CD4-positive, alpha-beta T cell treated with Interleukin-17A for 4 hours (primary cell): ENCODE data around the gene HEXA.
"Not testable (repeated sequence)": the region's sequence is repeated elsewhere in the genome, so short reads cannot be mapped to it uniquely, and the experiment has no call there.

ENCODE experiments used
- DNase-seq: peaks from one replicate; pipeline ENCODE4 v3.0.0-alpha.2; 2020; ENCODE audit warnings: mixed read lengths

HEXA gene

GRCh38 chr15:72375846-72376581 is at the start of gene HEXA:
Gene HEXA (minus strand): TSS chr15:72376014. CDS start chr15:72375972, 42 bp downstream.
- DNase-seq: peak; percentile 90

DNA sequence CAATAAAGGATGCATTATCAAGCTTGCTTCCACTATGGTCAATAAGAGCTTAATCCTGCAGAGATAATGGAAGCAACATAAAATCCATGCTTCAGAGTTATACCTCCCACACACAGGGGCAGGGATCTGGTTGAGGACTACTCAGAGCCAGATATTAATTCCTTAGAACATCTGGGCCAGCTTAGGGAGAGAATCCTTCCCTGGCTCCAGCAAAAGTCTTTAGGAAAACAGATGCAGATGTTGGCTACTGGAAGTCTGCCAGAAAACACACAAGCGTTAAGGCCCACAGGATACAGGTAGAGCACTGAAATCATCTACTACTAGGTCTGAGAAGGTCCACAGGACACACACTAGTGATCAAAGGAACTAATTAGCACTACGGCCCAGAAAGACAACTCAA is 47.4 kb upstream of the HEXA start:
- no peak for DNase-seq

DNA sequence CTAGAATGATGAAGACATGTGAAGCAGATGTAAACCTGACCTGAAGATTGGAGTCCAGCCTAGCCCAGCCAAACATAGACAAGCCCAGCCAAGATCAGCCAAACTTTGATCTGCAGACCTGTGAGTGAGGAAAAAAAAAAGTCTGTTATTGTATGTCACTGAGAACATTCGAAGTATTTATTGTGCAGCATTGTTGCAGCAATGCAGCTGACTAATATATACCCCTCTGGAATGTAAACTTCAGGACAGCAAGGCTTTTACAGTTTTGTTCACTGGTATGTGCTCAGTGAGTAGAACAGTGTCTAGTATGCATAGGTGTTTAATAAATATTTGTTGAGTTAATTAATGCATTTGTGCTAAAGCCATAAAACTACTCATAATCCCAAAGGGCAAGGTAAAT is 45.7 kb upstream of the HEXA start:
- DNase-seq: no peak

GRCh38 chr15:72420576-72420975 is 44.8 kb upstream of the HEXA start:
- DNase-seq: no peak

DNA sequence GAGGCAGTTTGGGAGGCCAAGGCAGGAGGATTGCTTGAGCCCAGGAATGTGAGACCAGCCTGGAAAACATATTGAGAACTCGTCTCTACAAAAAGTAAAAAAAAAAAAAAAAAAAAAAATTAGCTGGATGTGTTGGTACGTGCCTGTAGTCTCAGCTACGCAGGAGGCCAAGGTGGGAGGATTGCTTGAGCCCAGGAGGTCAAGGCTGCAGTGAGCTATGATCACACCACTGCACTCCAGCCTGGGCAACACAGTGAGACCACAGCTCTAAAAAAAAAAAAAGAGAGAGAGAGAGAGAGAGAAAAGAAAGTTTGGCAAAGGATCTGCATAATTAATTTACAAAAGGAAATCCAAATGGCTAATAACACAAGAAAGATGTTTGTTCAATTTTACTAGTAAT is 44.0 kb upstream of the HEXA start:
- DNase-seq: not testable (repeated sequence)

DNA sequence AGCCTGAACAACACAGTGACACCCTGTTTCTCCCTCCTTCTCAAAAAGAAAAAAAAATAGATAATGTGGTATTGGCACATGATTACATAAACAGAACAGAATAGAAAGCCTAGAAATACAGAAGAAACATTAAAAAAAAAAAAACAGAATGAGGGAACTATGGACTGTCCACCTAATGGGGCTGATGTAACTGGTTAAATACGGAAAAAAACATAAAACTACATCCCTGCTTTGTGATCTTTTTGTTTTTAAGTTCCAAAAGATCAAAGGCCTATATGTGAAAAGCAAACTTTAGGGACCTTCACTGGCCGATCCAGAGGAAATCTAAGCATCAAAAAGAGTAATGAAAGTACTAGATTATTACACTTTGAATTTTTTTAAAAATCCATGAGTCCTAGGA is 39.5 kb upstream of the HEXA start:
- no peak for DNase-seq

GRCh38 chr15:72413337-72413736 is 37.5 kb upstream of the HEXA start:
- not testable (repeated sequence) for DNase-seq

GRCh38 chr15:72411544-72411943 is 35.7 kb upstream of the HEXA start:
- no peak for DNase-seq

DNA sequence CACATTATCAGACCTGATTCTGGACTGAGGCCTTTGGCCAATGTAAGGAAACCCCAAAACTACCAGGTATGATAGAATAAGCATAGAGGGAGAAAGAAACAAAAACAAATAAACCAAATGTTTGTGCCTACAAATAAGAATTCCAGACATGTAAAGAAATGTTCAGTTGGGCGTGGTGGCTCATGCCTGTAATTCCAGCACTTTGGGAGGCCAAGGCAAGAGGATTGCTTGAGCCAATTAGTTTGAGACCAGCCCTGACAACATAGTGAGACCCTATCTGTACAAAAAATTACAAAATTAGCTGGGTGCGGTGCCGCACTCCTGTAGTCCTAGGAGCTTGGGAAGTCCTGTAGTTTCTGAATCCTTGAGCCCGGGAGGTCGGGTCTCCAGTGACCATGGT is 35.3 kb upstream of the HEXA start:
- no peak for DNase-seq

- DNase-seq: no peak
Observed at GRCh38 chr15:72406936-72407335, 31.1 kb upstream of the HEXA start.

DNA sequence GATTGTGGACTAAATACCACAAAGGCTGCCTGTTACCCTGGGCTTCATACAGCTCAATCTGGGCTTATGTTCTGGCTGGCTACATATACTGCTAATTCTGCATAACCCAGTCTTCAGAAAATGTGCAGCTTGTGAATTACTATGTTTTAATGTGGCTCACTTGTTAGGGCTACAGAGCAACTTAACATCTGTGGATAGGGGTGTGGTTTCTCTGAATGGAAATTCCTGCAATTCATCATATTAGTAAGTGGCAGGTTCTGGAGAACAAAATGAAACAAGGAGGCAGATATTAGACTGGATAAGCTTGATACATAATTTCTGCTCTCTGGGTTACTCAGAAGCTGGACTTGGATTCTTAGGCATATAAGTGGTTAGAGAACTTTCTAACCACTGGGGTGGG is 29.0 kb upstream of the HEXA start:
- DNase-seq: no peak

DNA sequence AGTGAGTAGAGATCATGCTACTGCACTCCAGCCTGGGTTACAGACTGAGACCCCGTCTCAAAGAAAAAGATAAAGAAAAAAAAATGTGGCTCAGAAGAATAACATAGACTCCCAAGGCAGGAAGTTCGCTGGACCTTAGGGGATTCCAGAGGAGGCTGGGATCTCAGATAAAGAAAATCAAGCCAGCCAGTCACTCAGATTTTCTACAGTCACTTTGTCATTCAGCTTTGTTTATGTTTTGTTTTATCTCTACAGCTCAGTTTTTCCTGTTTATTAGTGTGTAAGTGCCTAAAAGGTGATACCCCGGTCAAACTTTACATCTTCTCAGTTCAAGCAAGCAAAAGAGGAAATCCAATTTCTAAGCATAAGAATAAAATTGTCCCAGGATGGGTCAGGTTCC is 28.5 kb upstream of the HEXA start:
- DNase-seq: no peak

DNA sequence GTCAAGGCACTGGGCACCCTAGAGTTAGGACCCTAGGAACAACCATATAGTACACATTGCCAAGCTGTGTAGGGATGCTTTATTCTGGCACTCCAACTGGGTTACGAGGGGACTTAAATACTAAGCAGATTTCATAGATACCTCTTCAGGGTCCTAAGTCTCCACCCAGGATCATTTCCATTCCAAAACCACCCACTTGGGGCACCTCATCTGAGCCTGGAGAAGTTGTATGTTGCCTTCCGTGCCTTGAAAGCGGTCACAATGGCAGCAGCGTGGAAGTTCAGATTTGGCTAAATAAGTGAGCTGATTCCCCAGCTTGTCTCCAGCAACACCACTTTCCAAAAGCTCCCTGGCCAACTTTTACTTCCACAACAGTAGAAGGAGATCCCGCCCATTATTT is 26.9 kb upstream of the HEXA start:
- no peak for DNase-seq

- DNase-seq: no peak
Observed at GRCh38 chr15:72398648-72399047, 22.8 kb upstream of the HEXA start.

DNA sequence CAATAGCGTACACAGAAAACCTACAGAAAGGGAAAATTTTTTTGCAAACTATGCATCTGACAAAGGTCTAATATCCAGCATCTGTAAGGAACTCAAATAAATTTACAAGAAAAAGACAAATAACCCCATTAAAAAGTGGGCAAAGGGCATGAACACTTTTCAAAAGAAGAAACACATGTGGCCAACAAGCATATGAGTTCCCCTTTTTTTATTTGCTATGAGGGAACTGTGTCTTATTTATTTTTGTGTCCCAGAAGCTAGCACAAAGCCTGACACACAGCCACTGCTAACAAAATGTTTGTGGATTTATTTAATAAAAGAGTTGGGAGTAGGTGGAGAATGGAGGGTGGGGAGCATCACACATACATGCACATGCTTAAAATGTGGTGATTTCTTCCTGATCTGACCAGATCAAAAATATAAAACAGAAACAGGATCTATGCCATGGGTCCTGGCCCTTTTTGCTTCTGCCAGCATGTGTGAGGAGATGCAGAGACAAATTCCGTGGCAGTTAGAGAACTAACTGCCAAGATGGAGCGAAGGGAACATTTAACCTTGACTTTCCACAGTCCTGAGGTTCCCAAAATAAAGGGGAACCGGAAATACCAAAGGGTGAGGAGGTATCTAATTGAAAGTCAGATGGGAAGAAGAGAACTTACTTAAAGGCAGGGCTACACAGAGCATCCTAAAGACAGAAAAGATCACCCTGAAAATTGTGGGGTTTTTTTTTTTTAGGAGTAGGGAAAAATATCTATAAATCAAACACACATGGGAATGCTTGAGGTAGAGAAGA is 22.2 kb upstream of the HEXA start, which contains the start of gene TMEM202:
TMEM202 (plus strand) TSS at position 510 of the 793 bp plus-strand sequence; CDS start at position 532, 22 bp downstream.
- DNase-seq: no peak

DNA sequence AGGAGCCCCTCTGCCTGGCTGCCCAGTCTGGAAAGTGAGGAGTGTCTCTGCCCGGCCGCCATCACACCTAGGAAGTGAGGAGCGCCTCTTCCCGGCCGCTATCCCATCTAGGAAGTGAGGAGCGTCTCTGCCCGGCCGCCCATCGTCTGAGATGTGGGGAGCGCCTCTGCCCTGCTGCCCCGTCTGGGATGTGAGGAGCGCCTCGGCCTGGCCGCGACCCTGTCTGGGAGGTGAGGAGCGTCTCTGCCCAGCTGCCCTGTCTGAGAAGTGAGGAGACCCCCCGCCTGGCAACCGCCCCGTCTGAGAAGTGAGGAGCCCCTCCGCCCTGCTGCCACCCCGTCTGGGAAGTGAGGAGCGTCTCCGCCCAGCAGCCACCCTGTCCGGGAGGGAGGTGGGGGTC is 20.5 kb upstream of the HEXA start:
- not testable (repeated sequence) for DNase-seq

DNA sequence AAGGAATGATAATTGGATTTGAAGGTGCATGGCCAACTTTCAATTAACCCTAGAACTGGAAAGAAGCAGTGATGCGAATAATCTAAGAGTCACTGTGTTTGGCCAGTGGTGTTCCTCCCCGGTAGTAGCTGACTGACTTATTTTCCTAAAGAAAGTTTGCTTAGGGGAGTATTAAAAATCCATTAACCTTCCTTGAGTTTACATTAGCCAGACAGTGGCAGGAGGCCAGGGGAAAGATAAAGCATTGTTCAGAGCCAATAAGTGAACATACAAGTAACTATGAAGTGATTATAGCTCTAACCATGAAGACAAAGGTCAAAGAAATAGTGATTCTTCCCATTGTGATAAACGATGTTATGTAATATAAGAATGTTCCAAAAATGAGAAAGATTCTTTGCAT is 13.4 kb upstream of the HEXA start:
- DNase-seq: no peak

DNA sequence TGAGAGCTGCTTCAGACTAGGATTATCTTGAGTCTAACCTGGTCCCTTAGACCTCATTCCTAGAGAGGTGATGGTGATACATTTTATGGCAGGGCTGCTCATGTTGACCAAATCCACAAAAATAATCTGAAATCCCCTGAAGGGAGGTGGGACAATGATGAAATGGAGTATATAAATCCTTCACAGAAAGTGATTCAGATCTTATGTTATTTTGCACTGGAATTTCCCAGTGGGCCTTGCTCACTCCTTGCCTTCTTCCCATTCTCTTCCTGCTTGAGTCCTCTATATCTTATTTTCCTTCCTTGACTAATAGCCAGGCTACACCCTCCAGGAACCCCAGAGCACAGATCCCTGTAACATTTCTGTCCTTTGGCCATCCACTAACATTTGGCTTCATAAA is 11.9 kb upstream of the HEXA start:
- DNase-seq: no peak

- DNase-seq: no peak
Observed at GRCh38 chr15:72382146-72382545, 6.3 kb upstream of the HEXA start.

DNA sequence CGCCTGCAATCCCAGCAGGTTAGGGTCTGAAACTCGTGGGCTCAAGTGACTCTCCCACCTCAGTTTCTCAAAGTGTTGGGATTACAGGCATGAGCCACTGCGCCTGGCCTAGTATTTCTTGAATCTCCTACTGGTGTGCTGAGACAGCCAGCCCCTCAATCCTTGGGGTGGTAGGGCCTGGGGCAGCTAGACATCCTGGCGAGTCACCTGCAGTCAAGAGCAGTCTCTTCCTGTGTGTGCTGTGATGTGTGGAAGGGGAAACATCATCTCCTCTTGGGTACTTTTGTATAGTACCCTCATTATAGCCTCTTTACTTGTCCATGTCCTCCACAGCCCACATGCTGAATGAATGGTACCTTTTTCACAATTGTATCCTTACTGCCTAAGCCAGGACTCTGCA is 4.9 kb upstream of the HEXA start:
- no peak for DNase-seq

DNA sequence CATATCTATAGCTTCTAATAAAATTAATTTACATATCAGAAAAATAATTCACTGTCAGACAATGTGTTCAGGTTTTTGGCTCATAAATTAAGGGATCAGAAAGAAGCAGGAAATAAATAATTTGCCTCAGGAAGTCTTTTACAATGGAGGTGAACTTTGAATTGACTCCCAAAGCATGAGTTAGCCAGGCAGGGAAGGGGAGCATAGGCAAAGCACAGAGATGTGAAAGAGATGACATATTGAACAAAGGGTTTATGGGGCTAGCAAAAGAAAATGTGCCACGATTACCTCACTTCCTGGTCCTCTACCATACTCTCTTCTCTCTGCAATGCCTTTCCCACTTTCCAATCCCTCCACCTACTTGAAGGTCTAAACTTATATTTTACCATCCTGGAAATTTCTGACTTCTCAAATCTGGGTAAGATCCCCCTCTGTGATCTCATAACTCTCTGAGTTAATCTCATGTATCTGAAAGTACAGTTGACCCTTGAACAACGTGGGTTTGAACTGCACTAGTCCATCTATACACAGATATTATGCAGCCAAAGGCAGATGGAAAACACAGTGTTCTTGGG is 4.1 kb upstream of the HEXA start:
- no peak for DNase-seq

- not testable (repeated sequence) for DNase-seq
Observed at GRCh38 chr15:72379106-72379505, 3.3 kb upstream of the HEXA start.

- no peak for DNase-seq
Observed at GRCh38 chr15:72377331-72377730, 1.5 kb upstream of the HEXA start.

- peak; percentile 61 for DNase-seq
Observed at GRCh38 chr15:72375501-72375845, 341 bp downstream of the HEXA start.
